ENCODE results near the gene ASIC4. TPM values are rescaled to one million over a fixed set of nuclear protein-coding genes. Genes with fewer than 3 reads are reported as not detected.
A peak's percentile ranks its signal among the peaks of the same experiment; 100 is the strongest.

The ASIC4 gene
- total RNA-seq, 1 donor from 2014 or later = 1.6 TPM

DNA sequence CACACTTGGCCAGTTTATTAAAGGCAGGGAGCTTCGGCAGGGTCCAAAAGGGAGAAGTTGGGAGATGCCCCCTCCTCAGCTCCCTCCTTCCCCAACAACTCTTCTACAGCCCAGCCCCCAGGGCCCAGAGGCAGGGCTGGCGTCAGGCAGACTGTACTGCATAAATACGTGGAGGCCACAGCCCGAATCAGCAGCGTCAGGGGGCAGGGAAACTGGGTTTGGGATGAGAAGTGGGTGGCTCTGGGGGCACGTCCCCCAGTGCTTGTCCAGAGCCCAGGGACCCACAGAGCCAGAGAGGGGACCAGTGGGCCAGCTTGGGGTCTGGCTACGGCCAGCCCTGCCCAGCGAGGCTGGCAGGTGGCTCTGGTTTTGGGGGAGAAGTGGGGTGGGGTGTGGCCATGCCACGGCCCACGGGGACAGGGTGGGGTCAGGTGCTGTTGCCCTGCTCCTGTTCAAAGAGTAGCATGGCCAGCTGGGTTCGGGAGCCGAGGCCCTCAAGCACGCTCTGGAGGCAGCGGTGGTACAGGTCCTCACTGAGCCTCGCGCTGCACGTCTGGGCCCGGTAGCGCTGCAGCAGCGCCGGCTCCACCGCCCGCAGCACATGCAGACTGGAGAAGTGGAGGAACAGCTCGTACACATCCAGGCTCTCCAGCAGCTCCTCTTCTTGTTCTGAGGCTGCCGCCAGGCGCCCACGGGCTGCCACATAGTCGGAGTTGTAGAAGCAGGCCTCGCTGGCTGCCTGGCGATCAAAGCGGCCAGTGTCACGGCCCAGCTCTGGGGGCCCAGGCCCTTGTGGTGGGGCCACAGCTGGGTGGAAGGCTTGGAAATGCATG, 24.9 kb downstream of the ASIC4 start:
- H3K27ac Mint-ChIP-seq (ENCODE audit: unreplicated experiment) = no peak overlapping the region
- H3K36me3 Mint-ChIP-seq (ENCODE audit: low read depth, unreplicated experiment) = peaks cover 3% of the 10 kb centered on the region
- no peaks in the 10 kb centered on the region for H3K9me3 Mint-ChIP-seq (ENCODE audit: unreplicated experiment)
- TF ChIP-seq, protein P1, sequence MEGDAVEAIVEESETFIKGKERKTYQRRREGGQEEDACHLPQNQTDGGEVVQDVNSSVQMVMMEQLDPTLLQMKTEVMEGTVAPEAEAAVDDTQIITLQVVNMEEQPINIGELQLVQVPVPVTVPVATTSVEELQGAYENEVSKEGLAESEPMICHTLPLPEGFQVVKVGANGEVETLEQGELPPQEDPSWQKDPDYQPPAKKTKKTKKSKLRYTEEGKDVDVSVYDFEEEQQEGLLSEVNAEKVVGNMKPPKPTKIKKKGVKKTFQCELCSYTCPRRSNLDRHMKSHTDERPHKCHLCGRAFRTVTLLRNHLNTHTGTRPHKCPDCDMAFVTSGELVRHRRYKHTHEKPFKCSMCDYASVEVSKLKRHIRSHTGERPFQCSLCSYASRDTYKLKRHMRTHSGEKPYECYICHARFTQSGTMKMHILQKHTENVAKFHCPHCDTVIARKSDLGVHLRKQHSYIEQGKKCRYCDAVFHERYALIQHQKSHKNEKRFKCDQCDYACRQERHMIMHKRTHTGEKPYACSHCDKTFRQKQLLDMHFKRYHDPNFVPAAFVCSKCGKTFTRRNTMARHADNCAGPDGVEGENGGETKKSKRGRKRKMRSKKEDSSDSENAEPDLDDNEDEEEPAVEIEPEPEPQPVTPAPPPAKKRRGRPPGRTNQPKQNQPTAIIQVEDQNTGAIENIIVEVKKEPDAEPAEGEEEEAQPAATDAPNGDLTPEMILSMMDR (IDR thresholded peaks at IDR 0.05; ENCODE audit: unreplicated experiment) = no peak
- H3K27me3 Mint-ChIP-seq (ENCODE audit: unreplicated experiment) = peaks cover 13% of the 10 kb centered on the region
- H3K4me1 Mint-ChIP-seq (ENCODE audit: unreplicated experiment) = peaks cover 27% of the 10 kb centered on the region
- DNase-seq (ENCODE audit: low spot score) = no peak
- no peak overlapping the region for H3K4me3 Mint-ChIP-seq (ENCODE audit: unreplicated experiment)

DNA sequence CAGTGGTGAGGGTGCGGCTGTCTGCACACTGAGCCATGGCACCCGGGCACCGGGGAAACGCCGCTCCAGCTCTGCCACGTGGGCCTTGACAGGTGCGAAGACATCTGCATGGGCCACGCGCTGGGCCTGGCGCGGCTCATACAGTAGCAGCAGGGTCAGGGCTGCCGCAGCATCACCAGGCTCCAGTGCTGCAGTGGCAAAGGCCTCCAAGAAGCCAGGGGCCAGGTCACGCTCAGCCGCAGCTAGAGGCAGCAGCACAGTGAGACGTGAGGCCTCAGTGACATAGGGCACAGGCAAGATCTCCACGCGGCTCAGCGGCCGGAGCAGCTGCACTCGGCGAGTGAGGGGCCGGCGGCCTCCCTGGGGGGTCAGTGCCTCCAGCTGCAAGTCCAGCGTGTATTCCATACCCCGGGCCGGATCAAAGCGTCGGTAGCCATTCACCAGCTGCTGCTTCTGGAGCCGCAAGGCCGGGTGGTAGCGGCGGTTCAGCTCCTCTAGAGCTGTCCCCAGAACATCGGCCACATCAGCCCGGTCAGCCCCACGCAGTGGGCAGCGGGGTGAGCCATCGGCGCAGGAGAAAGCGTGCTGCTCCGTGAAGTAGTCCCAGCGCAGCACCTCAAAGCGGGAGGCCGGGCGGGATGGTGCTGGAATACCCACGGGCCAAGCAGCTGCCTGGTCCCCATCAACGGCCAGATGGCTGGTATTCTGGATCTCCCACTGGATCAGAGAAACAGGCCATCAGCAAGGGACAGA, 25.8 kb downstream of the ASIC4 start:
- peaks cover 35% of the 10 kb centered on the region for H3K4me1 Mint-ChIP-seq (ENCODE audit: unreplicated experiment)
- TF ChIP-seq, protein P1 (IDR thresholded peaks at IDR 0.05; ENCODE audit: unreplicated experiment) = no peak

DNA sequence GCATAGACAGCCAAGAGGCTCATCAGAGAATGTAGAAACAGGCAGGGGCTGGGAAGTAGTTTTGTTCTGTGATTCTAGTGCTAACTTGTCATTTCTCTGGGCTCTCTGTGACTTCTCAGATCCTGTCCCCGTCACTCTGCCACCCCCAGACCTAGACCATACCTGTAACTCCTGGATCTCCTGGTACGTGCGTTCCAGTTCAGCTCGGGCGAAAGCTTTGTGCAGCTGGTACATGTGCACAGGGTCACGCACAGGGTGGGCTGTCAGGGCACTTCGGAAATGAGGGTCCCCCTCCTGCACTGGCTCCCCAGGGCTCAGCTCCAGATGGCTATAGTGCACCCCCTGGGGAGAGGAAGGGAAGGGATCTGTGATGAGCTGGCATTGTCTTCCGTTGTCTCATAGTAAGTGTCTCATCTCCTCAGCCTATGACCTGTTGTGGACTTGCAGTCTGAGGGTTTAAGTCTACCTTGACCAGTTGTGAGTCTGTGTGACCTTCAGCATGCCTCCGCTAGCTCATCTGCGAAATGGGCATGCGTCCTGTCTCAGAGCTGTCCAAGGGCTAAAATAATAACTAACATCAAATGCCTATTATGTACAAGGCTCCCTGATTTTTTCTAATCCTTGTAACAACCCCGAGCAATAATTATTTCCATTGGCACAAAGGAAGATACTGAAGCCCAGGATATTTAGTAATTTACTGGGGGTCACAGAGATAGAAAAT, 26.7 kb downstream of the ASIC4 start:
- H3K4me3 Mint-ChIP-seq (ENCODE audit: unreplicated experiment) = peak overlapping the region; percentile 9
- peaks cover 24% of the 10 kb centered on the region for H3K27me3 Mint-ChIP-seq (ENCODE audit: unreplicated experiment)
- H3K36me3 Mint-ChIP-seq (ENCODE audit: low read depth, unreplicated experiment) = peaks cover 11% of the 10 kb centered on the region
- H3K4me1 Mint-ChIP-seq (ENCODE audit: unreplicated experiment) = peaks cover 29% of the 10 kb centered on the region
- no peak for DNase-seq (ENCODE audit: low spot score)
- TF ChIP-seq, protein P1 (IDR thresholded peaks at IDR 0.05; ENCODE audit: unreplicated experiment) = no peak
- H3K27ac Mint-ChIP-seq (ENCODE audit: unreplicated experiment) = peak overlapping the region; percentile 61
- no peaks in the 10 kb centered on the region for H3K9me3 Mint-ChIP-seq (ENCODE audit: unreplicated experiment)

More for the DNA sequence above, 25.8 kb downstream of the ASIC4 start:
- H3K36me3 Mint-ChIP-seq (ENCODE audit: low read depth, unreplicated experiment) = peaks cover 10% of the 10 kb centered on the region
- H3K27ac Mint-ChIP-seq (ENCODE audit: unreplicated experiment) = no peak overlapping the region
- H3K27me3 Mint-ChIP-seq (ENCODE audit: unreplicated experiment) = peaks cover 22% of the 10 kb centered on the region
- no peak overlapping the region for H3K4me3 Mint-ChIP-seq (ENCODE audit: unreplicated experiment)
- no peaks in the 10 kb centered on the region for H3K9me3 Mint-ChIP-seq (ENCODE audit: unreplicated experiment)
- DNase-seq (ENCODE audit: low spot score) = no peak

DNA sequence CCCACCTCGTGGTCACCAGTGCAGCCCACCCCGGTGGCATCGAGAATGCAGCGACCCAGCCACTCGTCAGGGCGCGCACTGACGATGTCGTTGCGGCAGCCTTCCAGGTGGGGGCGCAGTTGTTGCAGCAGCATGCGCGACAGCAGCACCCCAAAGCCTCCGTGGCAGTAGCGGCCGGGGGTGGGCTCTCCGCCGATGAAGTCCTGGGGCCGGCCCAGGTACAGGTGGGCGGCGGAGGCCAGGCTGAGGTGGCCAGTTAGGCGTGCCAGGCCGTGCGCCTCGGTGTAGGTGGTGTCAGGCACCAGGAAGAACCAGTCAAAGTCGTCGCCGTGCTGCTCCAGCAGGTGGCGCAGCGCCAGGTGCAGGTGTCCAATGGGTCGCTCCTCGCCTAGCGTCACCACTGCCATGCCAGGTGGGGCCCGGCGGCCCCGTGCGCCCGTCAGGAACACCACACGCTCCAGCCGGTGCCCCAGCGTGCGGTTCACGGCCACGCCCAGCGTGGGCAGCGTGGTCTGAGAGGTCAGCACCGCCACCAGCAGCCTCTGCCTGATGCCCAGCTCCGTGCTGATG, 27.4 kb downstream of the ASIC4 start:
- peaks cover 25% of the 10 kb centered on the region for H3K4me1 Mint-ChIP-seq (ENCODE audit: unreplicated experiment)
- peaks cover 31% of the 10 kb centered on the region for H3K27me3 Mint-ChIP-seq (ENCODE audit: unreplicated experiment)
- no peaks in the 10 kb centered on the region for H3K9me3 Mint-ChIP-seq (ENCODE audit: unreplicated experiment)
- TF ChIP-seq, protein P1 (IDR thresholded peaks at IDR 0.05; ENCODE audit: unreplicated experiment) = peak; percentile 100
- no peak overlapping the region for H3K27ac Mint-ChIP-seq (ENCODE audit: unreplicated experiment)
- H3K4me3 Mint-ChIP-seq (ENCODE audit: unreplicated experiment) = peak overlapping the region; percentile 9
- peaks cover 17% of the 10 kb centered on the region for H3K36me3 Mint-ChIP-seq (ENCODE audit: low read depth, unreplicated experiment)
- DNase-seq (ENCODE audit: low spot score) = peak; percentile 86
